ENCODE results near the gene ACSS1. TPM values are rescaled to one million over a fixed set of nuclear protein-coding genes. Genes with fewer than 3 reads are reported as not detected.

The ACSS1 gene
- total RNA-seq, 1 experiment from 2014 or later, result 2.8 TPM

GRCh38 chr20:25061103-25061799 lies 3.3 kb upstream of the ACSS1 start:
- no peak for DNase-seq (ENCODE audit: extremely low read depth, low read depth)

DNA sequence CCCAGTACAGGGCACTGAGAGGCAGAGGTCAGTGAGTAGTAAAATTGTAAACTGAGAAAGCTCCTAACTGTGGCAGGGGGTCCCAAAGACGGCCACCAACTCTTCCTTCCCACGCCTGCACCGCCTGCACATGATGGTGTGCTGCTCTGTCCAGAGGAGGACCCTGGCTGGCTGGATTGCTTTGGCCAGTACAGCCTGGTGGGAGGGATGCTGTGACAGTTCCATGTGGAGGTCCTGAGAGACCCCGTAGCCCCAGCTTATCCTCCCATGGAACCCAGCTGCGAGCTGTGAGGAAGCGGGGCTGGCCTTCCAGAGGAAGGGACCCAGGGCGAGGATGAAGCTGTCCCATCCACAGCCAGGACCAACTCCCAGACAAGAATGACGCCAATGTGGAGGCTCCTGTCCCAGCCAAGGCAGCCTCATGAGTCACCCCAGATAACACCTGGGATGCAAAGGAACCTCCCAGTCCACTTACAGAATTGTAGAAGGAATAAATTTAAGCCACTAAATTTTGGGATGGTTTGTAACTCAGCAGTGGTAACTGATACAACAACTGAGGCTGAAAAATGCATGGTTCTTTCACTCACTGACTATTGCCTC lies 2.0 kb upstream of the ACSS1 start:
- no peak for DNase-seq (ENCODE audit: extremely low read depth, low read depth)

DNA sequence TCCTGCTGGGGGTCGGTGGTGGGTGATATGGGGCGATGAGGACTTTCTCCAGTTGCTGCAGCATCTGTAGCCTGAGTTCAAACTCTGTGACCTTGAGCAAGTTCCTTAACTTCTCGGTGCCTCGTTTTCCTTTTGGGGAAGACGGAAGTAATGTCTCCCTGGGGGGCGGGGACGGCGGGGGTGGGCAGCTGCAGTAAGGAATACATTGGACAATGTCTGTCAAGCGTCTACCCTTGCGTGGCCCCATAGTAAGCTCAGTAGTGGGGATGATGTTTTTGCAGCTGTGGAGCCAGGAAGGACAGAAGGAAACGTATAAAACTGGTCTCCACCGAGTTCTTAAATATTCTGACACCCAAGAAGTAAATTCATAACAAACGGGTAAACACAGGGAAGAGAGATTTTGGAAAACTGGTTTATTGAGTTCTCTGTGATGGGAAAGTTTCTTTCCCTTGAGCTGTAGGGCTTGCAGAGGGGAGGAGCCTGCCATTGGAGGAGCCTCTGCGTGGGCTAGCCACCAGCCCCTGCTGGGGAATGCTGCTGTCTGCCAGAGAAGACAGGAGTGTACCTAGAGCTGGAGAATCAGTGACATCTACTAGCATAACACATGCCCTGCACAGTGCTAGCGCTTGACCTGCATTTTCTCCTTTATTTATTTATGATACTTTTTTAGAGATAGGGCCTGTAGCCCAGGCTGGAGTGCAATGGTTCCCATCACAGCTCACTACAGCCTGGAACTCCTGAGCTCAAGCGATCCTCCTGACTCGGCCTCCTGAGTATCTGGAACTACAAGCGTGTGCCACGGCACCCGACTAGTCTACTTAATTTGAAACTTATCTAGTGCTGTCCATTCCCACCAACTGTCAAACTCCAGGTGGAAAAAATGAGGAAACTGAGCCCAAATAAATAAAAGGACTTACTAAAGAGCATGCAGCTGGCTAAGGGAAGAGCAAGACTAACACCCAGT lies 1.2 kb upstream of the ACSS1 start:
- no peak for DNase-seq (ENCODE audit: extremely low read depth, low read depth)

DNA sequence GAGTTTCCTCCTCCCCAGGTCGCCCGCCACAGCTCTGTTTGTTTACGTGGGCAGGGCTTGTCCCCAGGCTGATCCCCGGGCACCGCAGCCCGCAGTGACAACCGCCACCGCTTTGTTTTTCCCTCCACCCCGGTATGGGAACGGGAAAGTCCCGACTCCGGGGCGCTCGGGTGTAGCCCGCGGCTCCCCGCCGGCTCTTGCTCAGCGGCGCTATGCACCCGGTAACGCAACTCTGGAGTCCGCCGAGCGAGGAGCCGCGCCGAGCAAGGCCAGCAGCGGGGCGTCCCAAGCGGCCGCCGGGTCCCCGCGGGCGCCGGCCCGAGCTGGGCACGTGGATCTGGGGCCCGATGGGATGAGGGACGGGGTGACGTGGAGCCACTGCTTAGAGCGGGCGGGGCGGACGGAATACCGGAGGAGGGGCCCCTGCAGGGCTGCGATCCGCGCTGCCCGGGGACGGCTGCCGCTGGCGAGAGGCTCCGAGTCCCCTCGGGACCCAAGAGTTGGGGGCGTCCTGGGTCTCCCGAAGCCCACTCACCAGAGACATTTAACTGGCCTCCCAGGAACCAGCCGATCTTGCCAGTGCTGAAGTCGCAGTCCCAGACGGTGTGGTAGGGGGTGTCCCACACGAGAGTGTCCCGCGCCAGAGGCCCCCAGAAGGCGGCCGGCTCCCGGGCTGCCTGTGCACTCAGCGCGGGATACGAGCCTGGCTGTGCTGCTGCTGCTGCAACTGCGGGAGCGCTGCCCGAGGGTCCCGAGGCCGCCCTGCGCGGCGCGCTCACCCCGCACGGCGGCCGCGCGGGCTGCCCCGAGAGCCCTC lies 497 bp downstream of the ACSS1 start:
- DNase-seq (ENCODE audit: extremely low read depth, low read depth), result peak; percentile 35

- no peak for DNase-seq (ENCODE audit: extremely low read depth, low read depth)
These were observed 1.2 kb downstream of the ACSS1 start for GRCh38 chr20:25056690-25057233.

DNA sequence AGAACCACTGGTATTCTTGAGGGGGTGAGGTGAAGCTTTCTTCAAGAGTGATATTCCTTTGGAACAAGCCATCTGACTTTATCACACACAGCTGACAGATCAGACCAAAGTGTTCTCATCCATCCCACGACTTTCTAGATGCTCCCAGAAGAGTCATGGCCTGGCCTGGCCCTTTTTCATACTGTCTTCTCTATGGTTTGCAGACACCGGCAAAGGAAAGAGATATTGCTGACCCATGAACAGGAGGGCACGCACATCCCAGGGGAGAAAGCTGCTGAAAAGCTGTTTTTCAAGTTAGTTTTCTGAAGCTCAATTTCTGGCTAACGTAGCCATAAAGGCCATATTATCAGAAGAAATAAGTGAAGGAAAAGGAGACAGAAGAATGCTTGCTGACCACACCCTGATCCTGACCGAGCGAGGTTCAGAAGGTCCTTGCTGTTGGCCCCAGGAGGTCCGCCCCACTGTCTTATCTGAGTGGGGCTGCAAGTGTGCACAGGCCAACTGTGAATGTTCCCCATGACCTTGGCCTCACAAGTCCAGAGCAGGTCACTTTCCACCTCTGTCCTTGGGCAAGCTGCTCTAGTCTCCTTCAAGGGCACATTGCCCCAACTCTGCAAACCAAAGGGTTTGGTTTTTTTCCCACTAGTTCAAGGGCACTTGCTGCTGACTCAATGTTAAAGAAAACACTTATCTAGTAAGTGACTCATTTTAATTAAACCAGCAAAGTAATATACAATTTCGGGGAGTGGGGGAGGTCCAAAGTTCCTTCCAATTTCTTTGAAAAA lies 2.0 kb downstream of the ACSS1 start:
- DNase-seq (ENCODE audit: extremely low read depth, low read depth), result no peak

- DNase-seq (ENCODE audit: extremely low read depth, low read depth), result no peak
These were observed 2.8 kb downstream of the ACSS1 start for GRCh38 chr20:25054995-25055629.

DNA sequence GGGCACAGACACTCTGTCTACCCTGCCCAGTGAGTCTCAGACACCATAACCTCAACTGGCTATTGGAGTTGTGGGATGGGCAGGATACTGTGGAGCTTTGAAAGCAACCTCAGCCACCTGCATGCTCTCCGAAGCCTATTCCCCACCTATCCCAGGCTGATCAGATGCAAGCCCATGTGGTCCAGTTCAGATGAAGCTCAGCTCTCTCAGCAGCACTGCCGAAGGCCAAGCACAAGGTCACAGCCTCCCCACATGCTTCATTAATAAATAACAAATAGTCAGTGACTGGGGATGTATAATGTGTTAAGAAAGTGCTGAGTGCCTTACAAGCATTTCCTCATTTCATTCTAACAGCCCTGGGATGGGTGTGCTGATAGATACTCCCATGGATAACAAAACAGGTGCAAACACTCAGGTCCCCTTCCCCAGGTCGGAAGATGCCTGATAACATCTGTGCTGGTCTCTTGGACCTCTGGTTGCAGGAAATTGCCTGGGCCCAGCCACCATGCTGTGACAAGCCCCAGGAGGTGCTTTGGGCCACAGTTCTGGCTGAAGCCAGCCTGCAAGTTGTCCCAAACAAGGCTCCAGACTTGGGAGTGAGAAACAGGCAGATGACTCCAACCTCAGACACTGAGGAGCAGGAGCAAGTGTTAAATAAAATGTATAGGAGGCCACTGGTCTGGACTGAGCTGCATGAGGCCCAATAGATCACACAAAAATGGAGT lies 3.7 kb downstream of the ACSS1 start:
- no peak for DNase-seq (ENCODE audit: extremely low read depth, low read depth)

DNA sequence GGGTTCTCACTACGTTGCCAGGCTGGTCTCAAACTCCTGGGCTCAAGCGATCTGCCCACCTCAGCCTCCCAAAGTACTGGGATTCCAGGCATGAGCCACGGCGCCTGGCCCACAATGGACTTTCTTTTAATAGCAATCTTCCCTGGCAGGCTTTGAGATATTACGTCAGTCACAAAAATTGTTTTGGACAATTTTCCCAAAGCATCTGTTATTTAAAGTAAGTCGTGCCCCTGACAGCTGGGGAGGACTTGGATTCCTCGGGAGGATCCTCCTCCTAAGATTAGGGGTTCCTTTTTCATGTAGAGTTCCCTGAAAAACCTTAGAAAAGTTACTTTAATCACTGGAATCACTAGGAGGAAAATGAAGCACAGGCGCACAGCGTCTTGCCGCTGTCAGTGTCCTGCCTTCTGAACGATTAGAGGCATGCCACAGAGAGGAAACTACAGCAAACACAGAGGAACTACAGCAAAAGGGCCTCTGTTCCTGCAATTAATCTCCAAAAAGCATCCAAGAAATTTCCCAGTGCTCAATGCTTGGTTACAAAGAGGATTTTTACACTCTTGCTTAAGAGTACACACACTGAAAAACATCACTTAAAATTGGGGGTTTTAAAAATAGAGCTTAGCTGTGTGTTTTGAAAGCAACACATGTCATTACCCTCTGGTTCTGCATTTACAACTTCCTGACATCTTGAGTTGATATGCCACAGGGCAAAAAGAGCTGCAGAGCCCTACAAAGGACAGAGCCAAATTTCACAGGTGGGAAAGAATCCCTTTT lies 4.5 kb downstream of the ACSS1 start:
- DNase-seq (ENCODE audit: extremely low read depth, low read depth), result no peak

DNA sequence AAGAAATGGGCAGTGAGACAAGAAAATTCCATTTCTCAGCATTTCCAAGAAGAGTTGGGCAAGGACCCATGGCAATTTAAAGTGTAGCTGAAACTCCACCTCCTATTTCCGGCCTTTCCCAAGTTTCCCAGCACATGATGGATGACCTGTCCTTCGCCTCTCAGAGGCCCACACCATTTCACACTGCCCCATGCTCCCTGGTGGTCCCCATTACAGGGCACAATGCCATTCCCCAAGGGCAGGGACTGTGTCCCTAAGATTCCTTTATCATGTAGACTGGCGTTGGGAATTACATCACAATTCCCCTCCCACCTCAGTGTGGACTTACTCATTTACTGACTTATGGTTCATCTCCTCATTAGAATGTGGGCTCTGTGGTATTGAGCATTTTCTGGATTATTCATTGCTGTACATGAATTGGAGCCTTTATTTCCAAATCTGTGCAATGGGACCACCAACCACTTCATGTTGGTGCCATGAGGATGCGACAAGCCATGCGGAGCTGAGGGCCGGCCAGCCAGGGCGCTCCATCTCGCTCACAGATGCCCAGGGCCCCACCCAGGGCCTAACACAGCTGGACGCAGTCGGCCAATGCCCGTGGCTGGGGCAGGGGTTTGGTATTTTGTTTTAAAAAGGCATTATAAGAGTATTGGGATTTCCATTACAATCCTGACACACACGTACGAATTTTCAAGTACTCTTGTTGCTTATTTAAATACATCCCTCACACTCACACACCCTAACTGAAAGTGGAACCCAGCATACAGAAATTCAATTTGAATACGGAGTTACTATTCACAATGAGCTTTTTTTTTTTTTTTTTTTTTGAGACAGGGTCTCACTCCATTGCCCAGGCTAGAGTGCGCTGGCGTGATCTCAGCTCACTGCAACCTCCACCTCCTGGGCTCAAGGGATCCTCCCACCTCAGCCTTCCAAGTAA lies 5.4 kb downstream of the ACSS1 start:
- no peak for DNase-seq (ENCODE audit: extremely low read depth, low read depth)

DNA sequence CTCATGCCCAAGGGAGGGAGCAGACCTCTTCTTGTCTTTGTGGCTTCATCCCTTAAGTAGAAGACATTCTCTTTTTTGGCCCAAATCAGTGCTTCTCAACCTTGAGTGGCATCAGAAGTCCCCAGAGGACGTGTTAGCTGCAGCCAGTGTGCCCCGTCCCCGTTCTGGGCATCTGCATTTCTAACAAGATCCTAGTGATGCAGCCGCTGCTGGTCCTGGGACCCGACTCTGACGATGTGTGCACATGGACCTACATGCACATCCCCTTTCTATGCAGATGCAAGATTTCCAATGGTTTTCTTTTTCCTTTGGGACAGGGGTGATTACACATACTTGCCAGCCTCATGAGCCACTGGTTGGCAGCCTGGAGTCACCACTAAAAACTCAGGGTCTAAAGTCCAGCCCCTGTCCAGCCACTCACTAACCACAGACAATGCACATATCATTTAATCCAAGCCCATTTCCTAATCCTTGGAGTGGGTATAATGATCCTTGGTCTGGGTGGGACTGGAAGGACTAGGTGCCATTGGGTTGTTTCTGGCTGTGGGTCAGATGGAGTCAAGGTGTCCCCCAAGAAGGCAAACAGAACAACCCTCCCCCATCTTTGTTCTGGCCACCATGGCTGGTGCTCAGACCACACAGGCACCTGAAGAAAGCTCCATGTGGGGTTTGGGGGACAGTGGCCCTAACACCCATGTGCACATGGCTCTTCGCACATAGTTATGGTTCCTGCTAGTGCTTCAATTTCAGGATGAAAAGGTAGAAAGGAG lies 6.4 kb downstream of the ACSS1 start:
- DNase-seq (ENCODE audit: extremely low read depth, low read depth), result no peak

- DNase-seq (ENCODE audit: extremely low read depth, low read depth), result no peak
These were observed 7.2 kb downstream of the ACSS1 start for GRCh38 chr20:25050501-25051350.

GRCh38 chr20:25050082-25050481 lies 7.9 kb downstream of the ACSS1 start:
- DNase-seq (ENCODE audit: extremely low read depth, low read depth), result no peak

DNA sequence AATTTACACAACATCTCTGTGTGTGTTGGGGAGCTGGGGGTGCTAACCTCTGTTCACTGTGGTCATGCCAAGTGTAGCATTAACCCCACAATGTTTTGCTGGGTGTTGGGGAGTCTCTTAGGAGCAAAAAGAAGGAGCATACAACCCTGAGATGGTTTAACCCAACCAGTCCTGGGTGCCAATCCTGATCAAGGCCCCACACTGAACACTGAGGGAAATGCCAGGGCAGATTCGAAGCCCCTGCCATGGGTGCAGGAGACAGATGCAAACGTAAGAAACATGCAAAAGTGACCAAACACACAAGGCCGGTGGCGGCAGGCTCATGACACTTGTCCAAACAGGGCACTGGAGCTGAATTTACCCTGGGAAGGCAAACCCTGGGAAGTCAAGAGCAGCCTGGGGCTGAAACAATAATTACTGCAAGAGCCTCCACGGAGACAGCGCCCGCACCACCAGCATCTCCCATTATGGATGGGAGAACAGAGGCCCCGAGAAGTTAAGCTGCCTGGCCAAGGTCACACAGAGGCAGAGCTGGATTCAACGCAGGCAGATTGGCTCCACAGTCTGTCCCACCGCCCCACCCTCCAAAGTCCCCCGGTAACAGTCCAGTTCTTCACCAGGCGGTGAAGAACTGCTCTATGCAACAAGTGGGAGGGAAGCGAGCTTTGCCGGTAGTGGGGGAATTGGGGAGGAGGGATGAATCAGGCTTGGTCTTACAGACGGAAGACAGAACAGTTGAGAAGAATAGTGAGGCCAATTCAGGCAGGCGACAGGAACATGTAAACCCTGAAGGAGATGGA lies 8.5 kb downstream of the ACSS1 start:
- no peak for DNase-seq (ENCODE audit: extremely low read depth, low read depth)
